GM12865 (cell line): ENCODE measurements around the gene GRIN1.

Source experiments
- DNase-seq: peaks from one replicate; pipeline ENCODE4 v3.0.0; 2010; ENCODE audit warnings: low read depth
- H3K4me3 ChIP-seq: 2 replicates; pipeline ENCODE4 v1.5.1; 2011; ENCODE audit warnings: mild to moderate bottlenecking, low read depth, low read length, control low read depth
- TF ChIP-seq, protein P1 (sequence below): IDR thresholded peaks from 2 replicates; pipeline ENCODE4 v1.5.1; 2011; ENCODE audit warnings: low read length, control low read depth, low read depth, inconsistent platforms; ENCODE audit not compliant: insufficient read depth; ENCODE audit errors: missing control alignments

The GRIN1 gene

GRCh38 chr9:137109250-137110146, 29.5 kb upstream of the GRIN1 start:
- TF ChIP-seq, protein P1, sequence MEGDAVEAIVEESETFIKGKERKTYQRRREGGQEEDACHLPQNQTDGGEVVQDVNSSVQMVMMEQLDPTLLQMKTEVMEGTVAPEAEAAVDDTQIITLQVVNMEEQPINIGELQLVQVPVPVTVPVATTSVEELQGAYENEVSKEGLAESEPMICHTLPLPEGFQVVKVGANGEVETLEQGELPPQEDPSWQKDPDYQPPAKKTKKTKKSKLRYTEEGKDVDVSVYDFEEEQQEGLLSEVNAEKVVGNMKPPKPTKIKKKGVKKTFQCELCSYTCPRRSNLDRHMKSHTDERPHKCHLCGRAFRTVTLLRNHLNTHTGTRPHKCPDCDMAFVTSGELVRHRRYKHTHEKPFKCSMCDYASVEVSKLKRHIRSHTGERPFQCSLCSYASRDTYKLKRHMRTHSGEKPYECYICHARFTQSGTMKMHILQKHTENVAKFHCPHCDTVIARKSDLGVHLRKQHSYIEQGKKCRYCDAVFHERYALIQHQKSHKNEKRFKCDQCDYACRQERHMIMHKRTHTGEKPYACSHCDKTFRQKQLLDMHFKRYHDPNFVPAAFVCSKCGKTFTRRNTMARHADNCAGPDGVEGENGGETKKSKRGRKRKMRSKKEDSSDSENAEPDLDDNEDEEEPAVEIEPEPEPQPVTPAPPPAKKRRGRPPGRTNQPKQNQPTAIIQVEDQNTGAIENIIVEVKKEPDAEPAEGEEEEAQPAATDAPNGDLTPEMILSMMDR, result no peak
- no peak for DNase-seq
- no peak overlapping the region for H3K4me3 ChIP-seq

DNA sequence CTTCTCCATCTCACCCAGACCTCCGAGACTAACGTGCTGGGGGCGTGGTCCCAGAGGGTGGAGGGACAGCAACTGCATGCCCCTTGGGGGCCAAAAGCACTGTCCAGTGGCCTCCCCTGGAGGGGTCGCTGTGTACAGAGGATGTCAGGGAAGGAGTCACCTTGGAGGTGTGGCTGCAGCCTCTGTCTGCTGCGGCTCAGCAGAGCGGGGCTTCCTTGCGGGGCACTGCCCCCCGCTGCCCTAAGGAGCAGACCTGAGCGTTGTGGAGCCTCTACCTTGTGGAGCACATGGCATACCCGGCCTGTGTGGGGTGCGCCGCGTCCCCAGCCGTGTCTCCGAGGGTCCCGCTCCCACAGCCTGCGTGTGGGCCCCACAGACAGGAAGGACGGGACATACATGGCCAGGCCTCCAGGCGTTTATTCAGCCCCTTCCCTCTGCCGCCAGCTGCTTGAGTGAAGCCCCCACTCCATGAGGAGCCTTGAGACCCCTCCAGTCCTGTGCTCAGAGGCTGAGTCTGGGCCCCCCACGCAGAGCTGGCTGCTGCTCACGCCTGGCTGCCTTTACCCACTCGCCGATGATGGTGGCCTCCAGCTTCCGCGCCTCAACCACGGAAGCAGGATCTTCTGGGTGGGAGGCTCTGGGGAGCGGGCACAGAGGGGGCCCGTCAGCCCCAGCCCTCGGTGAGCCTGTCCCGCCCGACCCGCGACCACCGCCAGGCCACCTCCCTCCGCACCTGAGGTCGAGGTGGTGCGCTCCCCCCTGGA, 28.6 kb upstream of the GRIN1 start:
- DNase-seq, result no peak
- no peak overlapping the region for H3K4me3 ChIP-seq
- TF ChIP-seq, protein P1, result no peak

- H3K4me3 ChIP-seq, result no peak overlapping the region
- no peak for DNase-seq
- TF ChIP-seq, protein P1, result no peak
Measured at GRCh38 chr9:137110911-137111787, 27.8 kb upstream of the GRIN1 start.

GRCh38 chr9:137111788-137112563, 27.0 kb upstream of the GRIN1 start:
- TF ChIP-seq, protein P1, result no peak
- no peak overlapping the region for H3K4me3 ChIP-seq
- DNase-seq, result no peak

DNA sequence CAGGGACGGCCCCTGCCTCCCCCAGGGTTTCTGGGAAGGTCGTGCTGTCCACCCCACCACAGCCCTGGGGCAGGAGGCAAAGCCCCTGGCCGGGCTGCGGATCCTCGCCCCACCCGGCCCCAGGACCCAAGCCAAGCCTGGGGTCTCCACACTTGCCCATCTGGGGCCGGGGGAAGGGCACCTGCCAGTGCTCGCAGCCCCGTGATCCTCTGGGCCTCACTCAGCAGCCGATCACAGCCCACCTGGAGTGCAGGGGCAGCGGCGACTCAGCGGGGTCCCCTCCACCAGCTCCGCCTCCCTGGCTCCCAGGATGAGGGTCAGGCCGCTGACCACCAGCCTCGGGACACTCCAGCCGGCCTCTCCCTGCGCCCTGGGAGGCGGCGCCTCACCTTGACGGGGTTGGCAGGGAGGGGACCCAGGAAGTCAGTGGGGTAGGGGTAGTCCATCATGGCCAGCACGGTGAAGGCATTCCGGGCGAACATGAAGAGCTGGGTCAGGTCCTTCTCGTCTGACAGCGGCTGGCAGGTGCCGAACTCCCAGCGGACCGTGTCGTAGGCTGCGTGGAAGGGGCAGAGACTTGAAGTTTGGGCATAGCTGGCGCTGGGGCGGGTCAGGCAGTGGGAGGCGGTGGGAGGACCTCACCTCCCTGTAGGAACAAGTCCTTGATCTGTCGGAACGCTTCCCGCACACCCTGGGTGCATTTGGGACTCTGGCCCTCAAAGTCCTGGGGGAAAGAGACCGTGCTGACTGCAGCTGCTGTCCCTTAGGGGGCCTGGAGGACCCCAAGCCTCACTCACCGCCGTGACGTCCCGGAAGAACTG, 26.2 kb upstream of the GRIN1 start:
- TF ChIP-seq, protein P1, result no peak
- H3K4me3 ChIP-seq, result no peak overlapping the region
- DNase-seq, result no peak
